Measurements from ENCODE around the gene GPR25.

The GPR25 gene

GRCh38 chr1:200892958-200893357 is 20.2 kb downstream of the GPR25 start (continued):
- TF ChIP-seq REST (tag by site-specific recombination; IDR thresholded peaks at IDR 0.05) = no peak

- CTCF ChIA-PET = interaction anchor here (0.7 kb wide), 1 partner anchor 281 kb away, joined by 3 read pairs; no protein-coding TSS in a partner anchor
- POLR2A ChIA-PET = no interaction called here
Measured at GRCh38 chr1:200893411-200893901, 20.7 kb downstream of the GPR25 start.

GRCh38 chr1:200894712-200895442 is 22.1 kb downstream of the GPR25 start, which contains the start of gene INAVA:
INAVA (plus strand) TSS chr1:200894900; CDS start chr1:200898401, 3,501 bp downstream.
- H3K9me3 ChIP-seq (ENCODE audit: control insufficient read depth, insufficient read depth, low read depth, low read length) = no peaks in the 10 kb centered on the region
- no peak within 1 kb of the TSS for H3K27ac ChIP-seq (ENCODE audit: extremely low read depth, low read depth, low read length)
- peaks cover 4% of the 10 kb centered on the region; the same call in 1 of the 2 replicates for H3K4me1 ChIP-seq (ENCODE audit: control insufficient read depth, insufficient read depth, low read length)
- H3K4me3 ChIP-seq (ENCODE audit: low read depth, low read length) = no peak within 1 kb of the TSS
- ChIA-PET CTCF (interaction anchor here (1.1 kb wide), 1 partner anchor 131 kb away, joined by 4 read pairs; no protein-coding TSS in a partner anchor), POLR2A (interaction anchor here (0.6 kb wide), 1 partner anchor 29 kb away, joined by 3 read pairs; no protein-coding TSS in a partner anchor)
- TF ChIP-seq SCRT2 (tag by site-specific recombination; IDR thresholded peaks at IDR 0.05) = peak; percentile 76
- TF ChIP-seq ZNF394 (tag by site-specific recombination; IDR thresholded peaks at IDR 0.05; ENCODE audit: borderline replicate concordance) = no peak
- peaks cover 0 to 11% of the 10 kb centered on the region in 2 experiments; a peak in 1 of 3 replicates for H3K36me3 ChIP-seq (ENCODE audit: control insufficient read depth in 2 of 2, insufficient read depth in 1 of 2, low read length in 2 of 2)

More at GRCh38 chr1:200893411-200893901, 20.7 kb downstream of the GPR25 start:
- Histone ChIP-seq H3K36me3 (ENCODE audit: control insufficient read depth in 2 of 2, insufficient read depth in 1 of 2, low read length in 2 of 2) (no peaks in the 10 kb centered on the region), H3K9me3 (ENCODE audit: control insufficient read depth, insufficient read depth, low read depth, low read length) (no peaks in the 10 kb centered on the region), H3K4me1 (ENCODE audit: control insufficient read depth, insufficient read depth, low read length) (peaks cover 4% of the 10 kb centered on the region; the same call in 1 of the 2 replicates), H3K27ac (ENCODE audit: extremely low read depth, low read depth, low read length) (no peak overlapping the region), H3K4me3 (ENCODE audit: low read depth, low read length) (no peak overlapping the region)
- no peak for TF ChIP-seq ZFP3 (tag by site-specific recombination; IDR thresholded peaks at IDR 0.05; ENCODE audit: low read depth)
- TF ChIP-seq ZNF23 (tag by site-specific recombination; IDR thresholded peaks at IDR 0.05; ENCODE audit: borderline replicate concordance) = no peak
- no peak for TF ChIP-seq ZNF404 (tag by site-specific recombination; IDR thresholded peaks at IDR 0.05)
- 0 out of 2 replicates have a peak, but pooled peaks have one; percentile 13 for TF ChIP-seq PATZ1 (tag by site-specific recombination; IDR thresholded peaks at IDR 0.05)
- no peak for TF ChIP-seq ZBTB17 (tag by site-specific recombination; IDR thresholded peaks at IDR 0.05)
- peak; percentile 52; the same call in 1 of the 2 replicates for TF ChIP-seq ZIC2 (tag by site-specific recombination; IDR thresholded peaks at IDR 0.05)
- TF ChIP-seq ZNF830 (tag by site-specific recombination; IDR thresholded peaks at IDR 0.05; ENCODE audit: low read depth) = no peak

GRCh38 chr1:200895443-200895789 is 22.6 kb downstream of the GPR25 start:
- Histone ChIP-seq H3K4me1 (ENCODE audit: control insufficient read depth, insufficient read depth, low read length) (peaks cover 4% of the 10 kb centered on the region; the same call in 1 of the 2 replicates), H3K9me3 (ENCODE audit: control insufficient read depth, insufficient read depth, low read depth, low read length) (no peaks in the 10 kb centered on the region), H3K4me3 (ENCODE audit: low read depth, low read length) (no peak overlapping the region), H3K27ac (ENCODE audit: extremely low read depth, low read depth, low read length) (no peak overlapping the region), H3K36me3 (ENCODE audit: control insufficient read depth in 2 of 2, insufficient read depth in 1 of 2, low read length in 2 of 2) (peaks cover 0 to 16% of the 10 kb centered on the region in 2 experiments; a peak in 1 of 3 replicates)
- ChIA-PET CTCF (no interaction called here), POLR2A (interaction anchor here (0.6 kb wide), 1 partner anchor 29 kb away, joined by 3 read pairs; no protein-coding TSS in a partner anchor)
- TF ChIP-seq ZNF114 (tag by site-specific recombination; IDR thresholded peaks at IDR 0.05) (no peak), ZNF692 (tag by site-specific recombination; IDR thresholded peaks at IDR 0.05) (no peak), ZNF133 (tag by site-specific recombination; IDR thresholded peaks at IDR 0.05) (no peak), PBX3 (CRISPR knock-in tag; IDR thresholded peaks at IDR 0.05) (no peak), KLF10 (tag by site-specific recombination; IDR thresholded peaks at IDR 0.05) (no peak), ZNF302 (tag by site-specific recombination; IDR thresholded peaks at IDR 0.05; ENCODE audit: low read depth) (no peak), SCRT2 (tag by site-specific recombination; IDR thresholded peaks at IDR 0.05) (peak; percentile 77), ZNF391 (tag by site-specific recombination; IDR thresholded peaks at IDR 0.05; ENCODE audit: borderline replicate concordance, low read depth) (no peak), GLI2 (tag by site-specific recombination; IDR thresholded peaks at IDR 0.05; ENCODE audit: borderline replicate concordance, low read depth) (no peak), SCRT1 (tag by site-specific recombination; IDR thresholded peaks at IDR 0.05; ENCODE audit: borderline replicate concordance) (0 out of 2 replicates have a peak, but pooled peaks have one; percentile 38)
